ES-I3 (cell line): Measurements from ENCODE around the gene DHRS9.
"Not testable (repeated sequence)": the region's sequence is repeated elsewhere in the genome, so short reads cannot be mapped to it uniquely, and the experiment has no call there.

Experiments
- H3K36me3 ChIP-seq: 2 replicates; pipeline ENCODE4 v1.6.1; 2013; ENCODE audit warnings: mild to moderate bottlenecking, low read length, control low read depth, moderate library complexity; ENCODE audit not compliant: insufficient read depth
- H3K4me1 ChIP-seq: 2 replicates; pipeline ENCODE4 v1.6.1; 2013; ENCODE audit warnings: mild to moderate bottlenecking, control low read depth, low read length; ENCODE audit not compliant: insufficient read depth
- H3K9ac ChIP-seq: 2 replicates; pipeline ENCODE4 v1.6.1; 2013; ENCODE audit warnings: low read depth, mild to moderate bottlenecking, low read length, moderate library complexity
- H3K9me3 ChIP-seq: 2 replicates; pipeline ENCODE4 v1.6.1; 2013; ENCODE audit warnings: mild to moderate bottlenecking, low read length, moderate library complexity; ENCODE audit not compliant: control insufficient read depth, insufficient read depth

Gene DHRS9

DNA sequence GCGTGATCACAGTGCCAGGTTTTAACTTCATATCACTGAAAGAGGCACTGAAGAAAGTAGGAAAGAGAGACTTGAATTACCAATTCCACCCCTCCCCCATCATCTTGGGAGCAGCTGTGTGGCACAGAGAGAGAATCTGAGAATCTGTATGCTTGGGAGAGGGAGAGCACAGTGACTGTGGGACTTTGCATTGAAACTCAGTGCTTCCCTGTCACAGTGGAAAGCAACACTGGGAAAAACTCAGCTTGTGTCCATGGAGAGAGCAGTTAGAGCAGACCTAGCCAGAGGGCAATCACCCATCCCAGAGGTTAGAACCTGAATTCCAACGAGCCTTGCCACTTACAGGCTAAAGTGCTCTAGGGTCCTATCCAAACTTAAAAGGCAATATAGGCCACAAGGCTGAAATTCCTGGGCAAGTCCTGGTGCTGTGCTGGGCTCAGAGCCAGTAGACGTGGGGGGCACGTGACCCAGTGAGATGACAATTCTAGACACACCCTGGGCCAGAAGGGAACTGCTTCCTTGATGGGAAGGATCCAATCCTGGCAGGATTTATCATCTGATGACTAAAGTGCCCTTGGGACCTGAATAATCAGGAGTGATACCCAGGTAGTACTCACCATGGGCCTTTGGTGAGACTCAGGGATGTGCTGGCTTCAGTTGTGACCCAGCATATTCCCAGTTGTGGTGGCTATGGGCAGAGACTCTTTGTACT lies 22.8 kb upstream of the DHRS9 start:
- Histone ChIP-seq H3K9me3 (peaks cover 6% of the 10 kb centered on the region; the same call in 1 of the 2 replicates), H3K36me3 (no peaks in the 10 kb centered on the region), H3K4me1 (no peaks in the 10 kb centered on the region)

DNA sequence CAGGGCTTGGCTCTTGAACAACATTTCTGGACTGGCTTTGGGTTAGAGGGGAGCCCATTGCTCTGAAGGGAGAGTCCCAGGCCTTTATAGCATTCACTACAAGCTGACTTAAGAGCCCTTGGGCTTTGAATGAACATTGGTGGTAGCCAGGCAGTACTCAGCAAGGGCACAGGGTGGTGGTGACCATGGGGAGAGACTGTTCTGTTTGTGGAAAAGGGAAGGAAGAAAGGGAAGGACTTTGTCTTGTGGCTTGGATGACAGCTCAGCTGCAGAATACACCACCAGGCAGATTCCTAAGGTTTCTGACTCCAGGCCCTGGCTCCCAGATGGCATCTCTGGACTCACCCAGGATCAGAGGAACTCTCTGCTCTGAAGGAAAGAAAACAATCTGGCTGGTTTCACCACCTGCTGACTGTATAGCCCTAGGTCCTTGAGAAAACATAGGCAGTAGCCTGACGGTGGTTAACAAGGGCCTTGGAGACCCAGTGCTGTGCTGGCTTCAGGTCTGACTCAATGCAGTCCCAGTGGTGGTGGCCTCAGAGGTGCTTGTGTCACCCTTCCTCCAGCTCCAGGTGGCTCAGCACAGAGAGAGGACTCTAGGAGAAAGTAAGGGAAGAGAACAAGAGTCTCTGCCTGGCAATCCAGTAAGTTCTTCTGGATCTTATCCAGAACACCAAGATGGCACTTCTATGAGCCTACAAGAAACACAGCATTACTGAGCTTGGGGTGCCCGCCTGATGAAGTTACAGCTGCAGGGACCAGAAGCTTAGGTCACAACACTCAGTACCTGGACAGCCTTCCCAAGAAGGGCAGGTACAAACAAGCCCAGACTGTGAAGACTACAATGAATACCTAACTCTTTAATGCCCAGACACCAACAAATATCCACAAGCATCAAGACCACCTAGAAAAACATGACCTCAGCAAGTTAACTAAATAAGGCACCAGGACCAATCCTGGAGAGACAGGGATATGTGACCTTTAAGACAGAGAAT lies 21.8 kb upstream of the DHRS9 start:
- Histone ChIP-seq H3K4me1 (no peaks in the 10 kb centered on the region), H3K9ac (no peak overlapping the region), H3K36me3 (no peaks in the 10 kb centered on the region), H3K9me3 (peaks cover under 1% of the 10 kb centered on the region; the same call in 1 of the 2 replicates)

More for the DNA sequence above, 22.8 kb upstream of the DHRS9 start:
- no peak overlapping the region for H3K9ac ChIP-seq

DNA sequence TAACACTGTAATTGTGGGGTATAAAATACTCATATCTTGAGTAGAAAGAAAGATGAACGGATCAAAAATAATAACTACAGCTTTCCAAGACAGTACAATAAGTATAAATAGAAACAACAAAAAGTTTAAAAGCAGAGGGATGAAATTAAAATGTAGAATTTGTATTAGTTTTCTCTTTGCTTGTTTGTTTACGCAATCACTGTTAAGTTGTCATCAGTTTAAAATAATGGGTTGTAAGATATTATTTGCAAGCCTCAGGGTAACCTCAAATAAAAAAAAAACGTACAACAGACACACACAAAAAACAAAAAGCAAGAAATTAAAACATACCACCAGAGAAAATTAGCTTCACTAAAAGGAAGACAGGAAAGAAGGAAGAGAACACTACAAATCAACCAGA lies 20.2 kb upstream of the DHRS9 start:
- no peaks in the 10 kb centered on the region for H3K9me3 ChIP-seq

DNA sequence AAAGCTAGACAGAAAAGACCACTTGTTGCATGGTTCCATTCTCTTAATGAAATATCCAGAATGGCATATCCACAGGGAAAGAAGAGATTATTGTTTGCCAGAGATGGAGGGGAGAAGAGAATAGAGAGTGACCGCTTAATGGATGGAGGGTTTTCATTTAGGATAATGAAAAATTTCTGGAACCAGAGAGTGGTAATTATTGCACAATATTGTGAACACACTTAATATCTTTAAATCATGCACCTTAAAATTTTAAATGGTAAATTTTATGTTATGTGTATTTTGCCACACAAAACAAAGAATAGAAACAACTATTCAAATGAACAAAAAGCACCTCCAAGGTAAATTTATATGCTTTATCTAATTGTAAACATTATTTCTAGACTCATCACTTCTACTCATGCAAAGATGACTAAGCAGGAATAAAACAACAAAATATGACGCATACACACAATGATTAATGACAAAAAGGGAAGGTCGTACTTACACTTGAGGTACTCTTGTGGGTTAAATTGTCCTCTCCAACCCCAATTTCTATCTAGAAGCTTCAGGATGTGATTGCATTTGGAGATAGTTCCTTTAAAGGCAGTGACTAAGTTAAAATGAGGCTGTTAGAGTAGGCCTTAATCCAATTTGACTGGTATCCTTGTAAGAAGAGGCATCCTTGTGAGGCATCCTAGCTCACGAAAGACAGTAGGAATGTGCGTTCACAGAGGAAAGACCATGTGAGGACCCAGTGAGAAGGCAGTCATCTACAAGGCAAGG lies 18.7 kb upstream of the DHRS9 start:
- no peaks in the 10 kb centered on the region for H3K4me1 ChIP-seq
- H3K9me3 ChIP-seq: no peaks in the 10 kb centered on the region; the same call in 1 of the 2 replicates
- H3K9ac ChIP-seq: no peak overlapping the region
- no peaks in the 10 kb centered on the region for H3K36me3 ChIP-seq

More for the DNA sequence above, 20.2 kb upstream of the DHRS9 start:
- no peaks in the 10 kb centered on the region for H3K36me3 ChIP-seq
- no peaks in the 10 kb centered on the region for H3K4me1 ChIP-seq
- H3K9ac ChIP-seq: no peak overlapping the region

DNA sequence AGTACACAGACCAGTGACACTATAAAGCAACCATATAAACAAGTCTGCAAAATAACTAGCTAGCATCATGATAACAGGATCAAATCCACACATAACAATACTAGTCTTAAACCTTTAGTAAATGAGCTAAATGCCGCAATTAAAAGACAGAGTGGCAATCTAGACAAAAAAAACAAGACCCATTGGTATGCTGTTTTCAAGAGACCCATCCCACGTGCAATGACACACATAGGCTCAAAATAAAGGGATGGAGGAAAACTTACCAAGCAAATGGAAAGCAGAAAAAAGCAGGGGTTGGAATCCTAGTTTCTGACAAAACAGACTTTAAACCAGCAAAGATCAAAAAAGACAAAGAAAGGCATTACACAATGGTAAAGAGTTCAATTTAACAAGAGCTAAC lies 14.8 kb upstream of the DHRS9 start:
- H3K36me3 ChIP-seq, H3K9me3 ChIP-seq, H3K4me1 ChIP-seq, H3K9ac ChIP-seq: not testable (repeated sequence)

DNA sequence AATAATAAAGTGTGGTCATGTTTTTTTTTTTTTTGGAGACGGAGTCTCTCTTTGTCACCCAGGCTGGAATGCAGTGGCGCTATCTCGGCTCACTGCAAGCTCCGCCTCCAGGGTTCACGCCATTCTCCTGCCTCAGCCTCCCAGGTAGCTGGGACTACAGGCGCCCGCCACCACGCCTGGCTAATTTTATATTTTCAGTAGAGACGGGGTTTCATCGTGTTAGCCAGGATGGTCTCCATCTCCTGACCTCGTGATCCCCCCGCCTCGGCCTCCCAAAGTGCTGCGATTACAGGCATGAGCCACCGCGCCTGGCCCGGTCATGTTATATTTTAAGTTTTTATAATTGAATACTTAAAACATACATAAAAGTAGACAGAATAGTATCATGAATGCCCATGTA lies 5.2 kb upstream of the DHRS9 start:
- not testable (repeated sequence) for H3K9me3 ChIP-seq, H3K9ac ChIP-seq, H3K4me1 ChIP-seq, H3K36me3 ChIP-seq

DNA sequence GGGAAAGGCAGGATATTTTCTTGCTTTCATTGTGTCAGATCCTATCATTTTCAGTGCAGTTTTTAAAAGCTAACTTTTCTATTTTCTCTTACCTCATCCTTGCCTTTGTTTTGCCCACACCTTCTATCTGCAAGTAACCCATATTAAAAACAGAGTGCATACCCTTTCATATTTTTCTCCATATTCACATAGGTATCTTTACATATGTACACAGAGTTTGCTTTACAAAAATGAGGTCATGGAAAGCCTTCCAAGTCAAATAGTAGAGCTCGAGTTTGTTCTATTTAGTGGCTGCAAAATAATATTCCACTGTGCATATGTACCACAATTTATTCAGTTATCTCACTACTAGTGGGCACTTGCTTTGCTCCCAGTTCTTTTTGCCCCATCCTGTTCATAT lies 3.9 kb upstream of the DHRS9 start:
- no peaks in the 10 kb centered on the region; the same call in 1 of the 2 replicates for H3K4me1 ChIP-seq
- no peak overlapping the region for H3K9ac ChIP-seq
- H3K36me3 ChIP-seq: no peaks in the 10 kb centered on the region
- H3K9me3 ChIP-seq: 0 out of 2 replicates have a peak, but pooled peaks cover 2% of the 10 kb centered on the region

DNA sequence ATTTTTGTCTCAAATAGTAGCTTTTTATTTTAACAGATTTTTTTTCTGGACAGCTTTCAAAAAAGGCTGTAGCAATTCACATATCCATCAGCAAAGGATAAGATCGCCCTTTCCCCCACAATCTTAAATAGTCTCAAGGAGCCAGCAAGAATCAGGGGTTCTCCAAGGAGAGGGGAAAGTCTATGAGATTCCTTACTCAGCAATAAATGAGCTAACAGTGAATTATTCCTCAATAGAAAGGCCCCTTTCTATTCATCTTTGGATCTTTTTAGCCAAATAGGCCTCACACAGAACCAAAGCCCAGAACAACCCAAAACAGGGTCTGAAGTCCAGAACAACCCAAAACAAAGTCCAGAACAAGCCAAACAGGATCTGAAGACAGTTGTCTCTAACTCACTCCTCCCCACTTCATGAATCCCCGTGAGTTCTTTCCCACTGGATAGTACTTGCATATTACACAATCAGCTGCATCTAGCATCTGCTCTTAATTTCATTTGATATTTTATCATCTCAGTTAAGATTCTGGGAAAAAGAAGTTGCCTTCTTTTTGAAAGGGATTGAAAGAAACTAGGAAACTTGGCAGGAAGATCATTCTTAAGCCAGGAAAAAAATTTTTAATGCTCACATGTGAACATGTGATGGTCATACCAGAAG lies 3.4 kb upstream of the DHRS9 start:
- H3K9me3 ChIP-seq: 0 out of 2 replicates have a peak, but pooled peaks cover 2% of the 10 kb centered on the region

DNA sequence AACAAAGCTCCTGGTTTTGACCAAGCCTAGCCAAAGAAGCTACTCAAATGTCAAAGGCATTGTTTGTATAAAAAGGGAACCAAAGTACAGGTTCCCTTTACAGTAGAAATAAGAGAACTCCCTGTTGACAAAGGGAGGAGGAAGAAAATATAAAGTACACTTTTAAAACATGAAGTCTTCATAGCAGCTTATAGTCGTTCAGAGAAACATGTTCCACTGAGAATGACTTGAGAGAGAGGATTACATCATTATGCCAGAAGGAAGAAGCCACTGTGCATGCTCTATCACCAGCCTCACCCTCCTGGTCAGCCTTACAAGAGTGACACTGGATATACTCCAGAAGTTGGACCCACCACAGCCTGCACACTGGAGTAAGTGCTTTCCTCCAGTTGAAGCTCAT lies 2.5 kb upstream of the DHRS9 start:
- H3K4me1 ChIP-seq: no peaks in the 10 kb centered on the region; the same call in 1 of the 2 replicates
- H3K36me3 ChIP-seq: no peaks in the 10 kb centered on the region
- H3K9me3 ChIP-seq: 0 out of 2 replicates have a peak, but pooled peaks cover 2% of the 10 kb centered on the region
- H3K9ac ChIP-seq: no peak overlapping the region

More for the DNA sequence above, 3.4 kb upstream of the DHRS9 start:
- no peak overlapping the region for H3K9ac ChIP-seq
- H3K4me1 ChIP-seq: no peaks in the 10 kb centered on the region; the same call in 1 of the 2 replicates
- no peaks in the 10 kb centered on the region for H3K36me3 ChIP-seq

DNA sequence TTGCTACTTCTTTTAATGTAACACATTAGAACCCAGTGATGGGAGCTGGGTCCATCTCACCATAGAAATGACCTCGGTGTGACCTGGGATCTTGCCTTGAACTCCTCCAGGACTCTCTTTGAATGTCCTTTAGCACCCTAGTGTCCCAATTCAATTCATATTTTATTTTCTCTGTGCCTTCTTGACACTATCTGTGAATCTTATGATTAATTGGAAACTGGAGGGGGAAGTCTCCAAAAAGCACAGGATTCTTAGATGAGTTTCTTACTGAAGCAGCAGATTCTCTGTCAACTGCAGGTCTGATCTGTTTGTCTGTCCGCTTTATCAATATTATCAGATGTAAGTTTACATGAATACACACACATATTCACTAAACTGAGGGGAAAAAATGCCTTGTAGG lies 470 bp downstream of the DHRS9 start:
- Histone ChIP-seq H3K4me1 (no peaks in the 10 kb centered on the region; the same call in 1 of the 2 replicates), H3K9ac (no peak overlapping the region), H3K9me3 (0 out of 2 replicates have a peak, but pooled peaks cover 2% of the 10 kb centered on the region), H3K36me3 (no peaks in the 10 kb centered on the region)

DNA sequence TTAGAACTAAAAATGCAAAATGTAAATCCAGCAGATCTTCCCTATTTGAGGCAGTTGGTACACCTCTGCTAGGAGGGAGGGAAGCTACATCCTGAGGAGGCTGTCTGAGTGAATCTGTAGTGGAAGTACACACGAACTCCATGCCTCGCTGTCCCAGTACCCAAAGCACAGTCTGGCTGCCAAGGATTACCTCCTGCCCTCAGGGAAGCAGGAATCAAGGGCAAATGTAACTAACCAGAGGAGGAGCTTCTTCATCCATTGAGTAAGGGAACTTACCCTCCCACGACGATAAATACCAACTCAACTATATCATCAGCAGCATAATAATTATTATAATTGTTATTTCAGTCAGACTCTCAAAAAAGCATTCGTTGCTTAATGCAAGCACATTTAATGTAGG lies 2.1 kb downstream of the DHRS9 start:
- H3K9me3 ChIP-seq: 0 out of 2 replicates have a peak, but pooled peaks cover 2% of the 10 kb centered on the region
- H3K9ac ChIP-seq: no peak overlapping the region
- no peaks in the 10 kb centered on the region; the same call in 1 of the 2 replicates for H3K4me1 ChIP-seq
- H3K36me3 ChIP-seq: no peaks in the 10 kb centered on the region

DNA sequence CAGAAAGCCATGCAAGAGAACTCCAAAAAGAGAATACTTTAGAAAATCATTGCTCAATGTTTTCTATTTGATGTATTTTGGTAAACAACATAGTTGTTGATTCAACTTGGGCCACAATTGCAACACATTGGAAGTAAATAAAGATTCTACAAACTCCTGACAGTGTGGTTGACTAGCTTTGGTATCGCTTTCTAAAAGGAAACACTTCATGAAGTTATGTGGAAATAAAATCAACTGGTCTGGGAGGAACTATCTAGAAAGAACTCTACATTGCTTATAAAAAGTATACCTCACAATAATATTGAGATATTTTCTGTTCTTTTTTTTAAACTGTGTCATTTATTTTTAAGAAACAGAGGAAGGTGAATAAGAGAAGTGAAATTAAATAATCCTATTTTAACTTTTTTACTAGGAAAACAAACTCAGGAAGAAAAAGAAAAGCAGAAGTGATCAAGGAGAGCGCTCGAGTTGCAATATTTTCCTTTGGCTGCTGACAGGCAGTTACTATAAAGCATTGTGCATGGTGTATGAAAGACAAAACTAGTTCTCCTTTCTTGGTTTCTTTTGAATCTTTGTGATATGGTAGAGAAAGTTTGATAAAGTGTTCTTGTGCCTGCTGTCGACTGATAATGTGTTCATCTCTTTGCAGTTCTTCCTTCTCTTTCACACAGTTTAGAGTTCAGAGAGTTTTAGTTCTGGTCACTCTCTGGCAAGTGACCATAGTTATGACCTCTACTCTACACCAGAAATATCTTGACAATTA lies 3.0 kb downstream of the DHRS9 start:
- Histone ChIP-seq H3K36me3 (no peaks in the 10 kb centered on the region), H3K4me1 (no peaks in the 10 kb centered on the region; the same call in 1 of the 2 replicates), H3K9ac (no peak overlapping the region), H3K9me3 (no peaks in the 10 kb centered on the region)
